K562 (cell line): ENCODE results near the gene DCLK1. TPM values are rescaled to one million over a fixed set of nuclear protein-coding genes. Genes with fewer than 3 reads are reported as not detected.

Experiments
- ATAC-seq: fragments of 200-7000 bp; cut with Tn5 transposase; 3 replicates; pipeline ENCODE4 v1.9.1; 2020; ENCODE audit warnings: moderate library complexity
- BruUV-seq: library from RNA; stranded (reverse); fragments of 400-500 nt; replicated peaks from 2 replicates; lab custom pipeline; 2021; lab: Mats Ljungman, UMichigan
- CTCF ChIA-PET: fragments of 300-600 bp; formaldehyde crosslinking; extraction: SDS; loops from one replicate; lab custom pipeline; 2021; ENCODE audit warnings: low intra/inter-chr PET ratio; lab: Yijun Ruan, JAX
- POLR2A ChIA-PET: fragments of 300-600, 350-650 bp; sonication (Branson Sonifier 250); formaldehyde crosslinking; extraction: SDS; loops from one replicate; lab custom pipeline; 2021; ENCODE audit warnings: antibody characterized with exemption, inconsistent platforms; lab: Yijun Ruan, JAX
- DNase-seq, 4 experiments: peaks; one replicate each; pipeline versions ENCODE4 v3.0.0 to v3.0.0-alpha.2; 2011 to 2018; ENCODE audit warnings: low spot score in 3 of 4, mixed read lengths in 3 of 4; ENCODE audit errors: extremely low read depth in 1 of 4
- FAIRE-seq: peaks from 2 replicates; lab custom pipeline; 2011; peaks lifted over from hg19 to GRCh38; lab: Jason Lieb, UNC
- H2AFZ ChIP-seq: 2 replicates; pipeline ENCODE4 v1.6.0; 2011; ENCODE audit warnings: low read depth, low read length, control low read depth, inconsistent platforms
- H3K27ac ChIP-seq: fragments of 200-600 bp; 3 replicates; pipeline ENCODE4 v1.8.0; 2011; ENCODE audit warnings: low read depth, mild to moderate bottlenecking, control low read depth, inconsistent platforms, low read length, moderate library complexity, mixed read lengths; ENCODE audit errors: extremely low read depth
- H3K27me3 ChIP-seq, 2 experiments: fragments of 300-600 bp in 1 of 2; 2 replicates in 1 of 2; 3 replicates in 1 of 2; pipeline versions ENCODE4 v1.6.0 to v1.8.0; 2011; ENCODE audit warnings: inconsistent platforms in 2 of 2, low read length in 2 of 2, mild to moderate bottlenecking in 1 of 2, mixed read lengths in 1 of 2, moderate library complexity in 1 of 2; ENCODE audit not compliant: control insufficient read depth in 2 of 2, insufficient read depth in 2 of 2
- H3K36me3 ChIP-seq: fragments of 300-600 bp; 3 replicates; pipeline ENCODE4 v1.8.0; 2011; ENCODE audit warnings: mild to moderate bottlenecking, low read length, inconsistent platforms; ENCODE audit not compliant: control insufficient read depth, insufficient read depth
- H3K4me1 ChIP-seq, 2 experiments: fragments of 200-600 bp in 1 of 2; replicated peaks in 1 of 2; 2 replicates in 1 of 2; 3 replicates in 1 of 2; pipeline versions ENCODE4 v1.5.1 to v1.8.0; 2011; ENCODE audit warnings: inconsistent platforms in 2 of 2, low read length in 2 of 2, mild to moderate bottlenecking in 1 of 2, mixed read lengths in 1 of 2, moderate library complexity in 1 of 2; ENCODE audit not compliant: control insufficient read depth in 2 of 2, insufficient read depth in 2 of 2
- H3K4me2 ChIP-seq: 2 replicates; pipeline ENCODE4 v1.6.1; 2011; ENCODE audit warnings: low read length, control low read depth, inconsistent platforms, mixed read lengths; ENCODE audit not compliant: insufficient read depth
- H3K4me3 ChIP-seq: fragments of 200-600 bp; sonication (generic), shearing (Covaris generic); 2 replicates; pipeline ENCODE4 v1.5.1; 2016; ENCODE audit warnings: control low read depth, inconsistent platforms
- H3K79me2 ChIP-seq: fragments of 200-600 bp; 3 replicates; pipeline ENCODE4 v1.8.0; 2011; ENCODE audit warnings: low read length, inconsistent platforms; ENCODE audit not compliant: control insufficient read depth, insufficient read depth
- H3K9ac ChIP-seq, 2 experiments: 2 replicates each; pipeline versions ENCODE4 v1.6.0 to v1.6.1; 2011; ENCODE audit warnings: low read depth in 2 of 2, low read length in 2 of 2, control low read depth in 1 of 2, inconsistent platforms in 1 of 2, mild to moderate bottlenecking in 1 of 2, mixed read lengths in 1 of 2; ENCODE audit not compliant: insufficient read depth in 1 of 2
- H3K9me1 ChIP-seq: one replicate; pipeline ENCODE4 v1.6.0; 2011; ENCODE audit warnings: inconsistent platforms, mild to moderate bottlenecking, low read length, moderate library complexity; ENCODE audit not compliant: control insufficient read depth, insufficient read depth
- H3K9me3 ChIP-seq: replicated peaks from 2 replicates; pipeline ENCODE4 v1.5.1; 2011; ENCODE audit warnings: low read depth, low read length, inconsistent platforms; ENCODE audit not compliant: control insufficient read depth, insufficient read depth
- H4K20me1 ChIP-seq: replicated peaks from 2 replicates; pipeline ENCODE4 v1.6.1; 2011; ENCODE audit warnings: low read length, inconsistent platforms, mixed read lengths; ENCODE audit not compliant: control insufficient read depth, insufficient read depth
- ARNT ChIP-seq, 2 experiments: fragments of 450-650 bp; IDR thresholded peaks; 2 replicates each; pipeline ENCODE4 v1.6.1; 2016; ENCODE audit warnings: mild to moderate bottlenecking in 1 of 2
- FOXJ3 ChIP-seq: sonication (generic); formaldehyde crosslinking; IDR thresholded peaks from 2 replicates; pipeline ENCODE4 v1.4.0; 2020; ENCODE audit warnings: mild to moderate bottlenecking, missing genetic modification reagents
- NCOA4 ChIP-seq: fragments of 450-650 bp; IDR thresholded peaks from 2 replicates; pipeline ENCODE4 v1.6.1; 2018; ENCODE audit warnings: mild to moderate bottlenecking; ENCODE audit not compliant: partially characterized antibody
- NFE2 ChIP-seq: IDR thresholded peaks from 2 replicates; pipeline ENCODE4 v1.6.1; 2014; ENCODE audit warnings: antibody characterized with exemption, low read depth
- PREB ChIP-seq: sonication (generic); formaldehyde crosslinking; IDR thresholded peaks from 2 replicates; pipeline ENCODE4 v1.8.1; 2023; ENCODE audit warnings: mild to moderate bottlenecking, missing genetic modification reagents
- PRMT5 ChIP-seq: sonication (generic); formaldehyde crosslinking; IDR thresholded peaks from 2 replicates; pipeline ENCODE4 v1.5.0; 2020; ENCODE audit warnings: missing genetic modification reagents
- THAP12 ChIP-seq: fragments of 250-450 bp; sonication (Bioruptor Pico); IDR thresholded peaks from 2 replicates; pipeline ENCODE4 v1.9.0; 2021; ENCODE audit warnings: mild to moderate bottlenecking, inconsistent platforms
- U2AF1 ChIP-seq: fragments of 200-400 bp; formaldehyde crosslinking; optimal IDR thresholded peaks from 2 replicates; pipeline ENCODE3; 2017; ENCODE audit warnings: mild to moderate bottlenecking, low read depth, low read length, moderate library complexity
- ZC3H11A ChIP-seq: IDR thresholded peaks from 2 replicates; pipeline ENCODE4 v1.6.1; 2012; ENCODE audit warnings: low read depth, low read length, improper control_type of control experiment
- ZNF232 ChIP-seq: sonication (generic); formaldehyde crosslinking; IDR thresholded peaks from 2 replicates; pipeline ENCODE4 v1.8.0; 2022; ENCODE audit warnings: mild to moderate bottlenecking, missing genetic modification reagents
- ZNF274 ChIP-seq: IDR thresholded peaks from 2 replicates; pipeline ENCODE4 v1.6.1; 2011; ENCODE audit warnings: low read depth, mild to moderate bottlenecking, low read length, moderate library complexity, borderline replicate concordance
- ZNF518B ChIP-seq: fragments of 250-450 bp; sonication (Bioruptor Pico); IDR thresholded peaks from 2 replicates; pipeline ENCODE4 v1.5.0; 2021; ENCODE audit warnings: mild to moderate bottlenecking, moderate library complexity
- WGBS: fragments of 100-300 bp; shearing (Covaris generic); methylation state at CpG from one replicate; pipeline ENCODE4 v1.1.6; 2016; ENCODE audit warnings: low coverage, mixed read lengths; ENCODE audit not compliant: insufficient coverage; ENCODE audit errors: missing lambda C conversion rate; 5-methylcytosine and 5-hydroxymethylcytosine counted together
- in situ Hi-C: fragments of 300-500 bp; cut with MboI; formaldehyde crosslinking; loops from 4 replicates; pipeline ENCODE4 v1.15.0; 2018; ENCODE audit warnings: inconsistent platforms, mixed read lengths
- intact Hi-C: fragments of 100-400 bp; cut with micrococcal nuclease; formaldehyde crosslinking; loops from 2 replicates; pipeline ENCODE4 v1.14.2; 2022
- polyA plus RNA-seq, 8 experiments: library from polyadenylated mRNA; depleted of rRNA in 4 of 8; stranded (reverse) in 5 of 8; unstranded in 3 of 8; fragments of >200 nt; fragmentation: Nextera tagmentation in 2 of 8; fragmentation: Illumina TruSeq in 1 of 8; extraction: Ambion mirVana in 2 of 8; extraction: Trizol in 1 of 8; gene quantifications; 2 replicates each; pipeline versions ENCODE4 v1.2.1 to v1.2.3, GENCODE V29; 2011 to 2014; ENCODE audit warnings: inconsistent platforms in 1 of 8, missing spikeins in 1 of 8
- total RNA-seq, 7 experiments: library from RNA; depleted of rRNA in 6 of 7; stranded (reverse); fragments of >200 nt in 6 of 7; fragmentation: Illumina TruSeq in 2 of 7; extraction: Trizol in 2 of 7; gene quantifications; 2 replicates each; pipeline versions ENCODE4 v1.2.1 to v1.2.3, GENCODE V29; 2011 to 2021; ENCODE audit warnings: low replicate concordance in 1 of 7

The DCLK1 gene
- total and polyA plus RNA-seq, 9 of the 15 experiments (the other 6 are each of a cell fraction or from before 2014, with no cell fraction given) = 0.07 TPM; not detected in 8

- TF ChIP-seq PREB (no peak), ARNT (IDR thresholded peaks at IDR 0.05) (no peak), FOXJ3 (CRISPR knock-in tag) (no peak), U2AF1 (no peak), ZC3H11A (no peak), PRMT5 (CRISPR knock-in tag) (no peak), ZNF518B (CRISPR knock-in tag) (no peak), NCOA4 (no peak), THAP12 (CRISPR knock-in tag) (no peak), ZNF232 (CRISPR knock-in tag) (no peak), ZNF274 (no peak), NFE2 (no peak)
- TF ChIP-seq, all 486 proteins: peak for 0
- ATAC-seq (no peak), FAIRE-seq (no peak), DNase-seq (no peak)
- H3K4me3 ChIP-seq = no peak overlapping the region
- H3K27me3 ChIP-seq = no peaks in the 10 kb centered on the region
- no peak overlapping the region for H3K9ac ChIP-seq
- no peaks in the 10 kb centered on the region for H4K20me1 ChIP-seq
- no peak overlapping the region for H2AFZ ChIP-seq
- ChIA-PET CTCF (no interaction called here), POLR2A (no interaction called here)
- no peak overlapping the region for H3K27ac ChIP-seq
- WGBS = 5% methylated on average over 3 of the region's 4 CpGs
- no TSS peak for BruUV-seq
- no peaks in the 10 kb centered on the region for H3K9me3 ChIP-seq
- H3K79me2 ChIP-seq = no peaks in the 10 kb centered on the region
- intact Hi-C loops (no loop called here), in situ Hi-C loops (no loop called here)
- H3K9me1 ChIP-seq = no peaks in the 10 kb centered on the region
- H3K4me2 ChIP-seq = no peak overlapping the region
- H3K36me3 ChIP-seq = no peaks in the 10 kb centered on the region
- H3K4me1 ChIP-seq = no peaks in the 10 kb centered on the region
These were observed 397.4 kb downstream of the DCLK1 start for GRCh38 chr13:35733827-35734226.
